COR-L47 (cell line): ENCODE measurements around the gene KRTAP5-5.
"Not testable (repeated sequence)": the region's sequence is repeated elsewhere in the genome, so short reads cannot be mapped to it uniquely, and the experiment has no call there.

Experiments
- DNase-seq: peaks from one replicate; lab custom pipeline; 2025; lab: John Stamatoyannopoulos, UW

Gene KRTAP5-5, protein sequence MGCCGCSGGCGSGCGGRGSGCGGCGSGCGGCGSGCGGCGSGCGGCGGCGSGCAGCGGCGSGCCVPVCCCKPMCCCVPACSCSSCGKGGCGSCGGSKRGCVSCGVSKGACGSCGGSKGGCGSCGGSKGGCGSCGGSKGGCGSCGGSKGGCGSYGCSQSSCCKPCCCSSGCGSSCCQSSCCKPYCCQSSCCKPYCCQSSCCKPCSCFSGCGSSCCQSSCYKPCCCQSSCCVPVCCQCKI

DNA sequence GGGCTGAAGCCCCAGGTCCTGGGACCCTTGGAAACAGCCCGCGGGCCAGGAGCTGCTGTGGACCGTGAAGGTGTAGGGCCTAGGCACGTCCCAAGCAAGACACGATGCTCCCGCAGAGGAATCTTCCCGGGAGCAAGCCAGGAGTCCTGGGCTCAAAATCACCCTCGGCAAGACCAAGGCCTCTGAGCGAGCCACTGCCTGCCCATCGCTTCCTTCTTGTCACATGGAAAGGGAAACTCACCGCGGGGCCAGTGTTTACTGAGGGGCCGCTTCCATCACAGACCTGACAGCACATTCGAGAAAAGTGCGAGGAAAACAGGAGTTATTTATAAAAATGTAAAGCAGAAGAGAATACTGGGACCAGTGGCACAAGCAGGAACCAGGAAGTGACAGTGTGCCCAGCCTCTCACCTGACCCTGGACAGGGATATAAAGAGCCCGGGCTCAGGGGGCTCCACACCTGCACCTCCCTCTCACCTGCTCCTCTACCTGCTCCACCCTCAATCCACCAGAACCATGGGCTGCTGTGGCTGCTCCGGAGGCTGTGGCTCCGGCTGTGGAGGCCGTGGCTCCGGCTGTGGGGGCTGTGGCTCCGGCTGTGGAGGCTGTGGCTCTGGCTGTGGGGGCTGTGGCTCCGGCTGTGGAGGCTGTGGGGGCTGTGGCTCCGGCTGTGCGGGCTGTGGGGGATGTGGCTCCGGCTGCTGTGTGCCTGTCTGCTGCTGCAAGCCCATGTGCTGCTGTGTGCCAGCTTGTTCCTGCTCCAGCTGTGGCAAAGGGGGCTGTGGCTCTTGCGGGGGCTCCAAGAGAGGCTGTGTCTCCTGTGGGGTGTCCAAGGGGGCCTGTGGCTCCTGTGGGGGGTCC is at the start of gene KRTAP5-5:
Gene KRTAP5-5, plus strand, starts transcription at position 450 of the 860 bp plus-strand sequence. Its CDS starts 66 bp downstream, at position 516.
- no peak for DNase-seq

DNA sequence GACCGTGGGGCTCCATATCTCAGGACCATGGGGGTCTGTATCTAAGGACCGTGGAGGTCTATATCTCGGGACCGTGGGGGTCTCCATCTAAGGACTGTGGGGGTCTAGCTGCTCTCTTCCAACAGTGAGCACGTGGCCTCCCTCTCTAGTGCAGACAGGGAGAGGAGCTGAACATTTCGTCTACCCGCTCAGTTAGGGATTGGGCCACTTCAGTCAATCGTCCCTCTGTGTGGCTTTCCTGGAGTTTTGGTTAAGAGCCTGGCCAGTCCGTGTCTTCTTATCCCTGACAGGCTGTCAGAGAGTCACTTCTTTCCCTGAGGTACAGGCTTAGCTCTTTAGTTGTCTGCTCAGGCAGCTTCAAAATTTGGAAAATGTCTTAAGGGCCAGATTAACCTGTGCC is 47.6 kb upstream of the KRTAP5-5 start:
- no peak for DNase-seq

DNA sequence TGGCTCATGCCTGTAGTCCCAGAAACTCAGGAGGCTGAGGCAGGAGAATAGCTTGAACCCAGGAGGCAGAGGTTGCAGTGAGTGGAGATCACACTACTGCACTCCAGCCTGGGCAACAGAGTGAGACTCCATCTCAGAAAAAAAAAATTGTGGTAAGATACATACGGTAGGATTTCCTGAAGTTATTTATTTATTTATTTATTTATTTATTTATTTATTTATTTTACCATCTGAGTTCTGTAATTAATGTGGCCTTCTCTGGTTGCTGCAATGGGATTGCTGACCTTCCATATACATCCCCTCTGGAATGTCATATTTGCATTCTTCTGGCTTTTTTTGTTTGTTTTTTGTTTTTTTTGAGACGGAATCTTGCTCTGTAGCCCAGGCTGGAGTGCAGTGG is 46.7 kb upstream of the KRTAP5-5 start:
- not testable (repeated sequence) for DNase-seq

DNA sequence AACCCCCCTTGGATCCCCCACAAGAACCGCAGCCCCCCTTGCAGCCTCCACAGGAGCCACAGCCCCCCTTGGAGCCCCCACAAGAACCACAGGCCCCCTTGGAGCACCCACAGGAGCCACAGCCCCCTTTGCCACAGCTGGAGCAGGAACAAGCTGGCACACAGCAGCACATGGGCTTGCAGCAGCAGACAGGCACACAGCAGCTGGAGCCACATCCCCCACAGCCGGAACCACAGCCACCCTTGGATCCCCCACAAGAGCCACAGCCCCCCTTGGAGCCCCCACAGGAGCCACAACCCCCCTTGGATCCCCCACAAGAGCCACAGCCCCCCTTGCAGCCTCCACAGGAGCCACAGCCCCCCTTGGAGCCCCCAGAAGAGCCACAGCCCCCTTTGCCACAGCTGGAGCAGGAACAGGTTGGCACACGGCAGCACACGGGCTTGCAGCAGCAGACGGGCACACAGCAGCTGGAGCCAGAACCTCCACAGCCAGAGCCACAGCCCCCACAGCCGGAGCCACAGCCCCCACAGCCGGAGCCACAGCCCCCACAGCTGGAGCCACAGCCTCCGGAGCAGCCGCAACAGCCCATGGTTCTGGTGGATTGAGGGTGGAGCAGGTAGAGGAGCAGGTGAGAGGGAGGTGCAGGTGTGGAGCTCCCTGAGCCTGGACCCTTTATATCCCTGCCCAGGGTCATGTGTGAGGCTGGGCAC is 44.8 kb upstream of the KRTAP5-5 start, which contains the start of gene KRTAP5-1:
Gene KRTAP5-1, minus strand, starts transcription at position 623 of the 710 bp plus-strand sequence. Its CDS starts 34 bp downstream, at position 589.
- DNase-seq = not testable (repeated sequence)

DNA sequence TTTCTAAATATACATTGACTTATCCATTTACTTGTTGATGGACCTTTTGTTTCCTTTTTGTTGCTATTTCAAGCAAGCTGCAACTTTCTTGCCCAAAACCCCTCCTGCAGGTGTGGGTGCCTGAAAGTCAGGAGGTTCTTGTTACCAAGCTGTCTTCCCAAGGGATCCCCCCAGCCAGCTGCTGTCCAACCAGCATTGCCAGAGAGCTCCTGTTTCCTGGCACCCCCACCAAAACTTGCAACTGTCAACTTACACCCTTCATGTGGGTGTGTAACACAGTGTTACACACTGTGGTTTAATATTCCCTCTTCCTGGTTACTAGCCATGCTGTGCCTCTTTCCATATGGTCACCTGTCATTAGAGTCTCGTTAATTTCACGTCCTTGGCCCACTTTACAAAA is 42.9 kb upstream of the KRTAP5-5 start:
- no peak for DNase-seq

DNA sequence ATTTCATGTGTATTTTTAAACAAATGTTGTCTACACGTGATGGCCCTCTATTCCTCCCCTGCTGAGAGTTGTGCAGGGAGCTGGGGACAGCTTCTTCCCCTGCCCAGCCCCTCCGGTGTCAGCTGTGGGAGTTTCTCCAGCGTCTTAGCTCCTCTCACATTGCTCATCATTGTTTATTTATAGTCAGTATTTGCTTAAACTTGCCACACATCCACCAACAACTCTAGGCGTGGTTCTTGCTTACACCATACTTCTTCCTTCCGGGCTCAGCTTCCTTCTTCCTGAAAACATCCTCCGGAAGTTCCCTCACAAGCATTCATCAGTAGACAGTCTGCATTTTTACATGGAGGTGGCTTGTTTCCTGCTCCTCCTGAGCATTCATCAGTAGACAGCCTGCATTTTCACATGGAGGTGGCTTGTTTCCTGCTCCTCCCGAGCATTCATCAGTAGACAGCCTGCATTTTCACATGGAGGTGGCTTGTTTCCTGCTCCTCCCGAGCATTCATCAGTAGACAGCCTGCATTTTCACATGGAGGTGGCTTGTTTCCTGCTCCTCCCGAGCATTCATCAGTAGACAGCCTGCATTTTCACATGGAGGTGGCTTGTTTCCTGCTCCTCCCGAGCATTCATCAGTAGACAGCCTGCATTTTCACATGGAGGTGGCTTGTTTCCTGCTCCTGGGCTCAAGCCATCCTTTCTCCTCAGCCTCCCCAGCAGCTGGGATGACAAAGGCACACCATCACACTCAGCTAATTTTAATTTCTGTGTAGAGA is 40.2 kb upstream of the KRTAP5-5 start:
- DNase-seq = not testable (repeated sequence)

DNA sequence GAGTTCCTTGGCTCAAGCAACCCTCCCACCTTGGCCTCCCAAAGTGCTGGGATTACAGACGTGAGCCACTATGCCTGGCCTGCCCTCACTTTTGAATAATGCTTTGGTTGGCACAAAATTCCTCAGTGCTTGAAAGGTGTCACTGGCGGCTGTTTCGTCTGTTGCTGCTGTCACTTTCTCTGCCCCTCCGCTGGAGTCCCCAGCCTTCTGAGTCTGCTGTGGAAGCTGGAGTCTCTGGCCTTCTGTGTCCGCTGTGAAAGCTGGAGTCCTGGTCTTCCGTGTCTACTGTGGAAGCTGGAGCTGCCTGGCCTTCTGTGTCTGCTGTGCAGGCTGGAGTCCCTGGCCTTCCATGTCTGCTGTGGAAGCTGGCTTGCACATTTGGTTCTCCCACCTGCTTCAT is 39.6 kb upstream of the KRTAP5-5 start:
- no peak for DNase-seq

DNA sequence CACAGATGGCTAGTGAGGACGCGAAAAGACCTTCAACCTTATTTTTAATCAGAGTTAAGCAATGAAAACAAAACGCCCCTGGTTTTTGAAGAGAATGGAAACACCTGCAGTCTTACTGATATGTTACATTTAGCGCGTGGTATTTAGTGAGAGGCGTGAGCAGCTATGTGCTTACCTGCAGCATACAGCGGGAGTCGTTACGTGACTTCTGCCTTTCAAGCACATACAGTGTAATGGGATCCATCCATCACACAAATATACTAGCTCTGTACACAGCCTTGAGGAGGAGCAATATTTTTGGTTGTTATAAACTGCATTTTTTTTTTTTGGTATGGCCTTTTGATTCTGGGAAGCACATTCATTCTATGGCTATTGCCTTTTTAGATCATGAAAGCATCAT is 36.9 kb upstream of the KRTAP5-5 start:
- DNase-seq = no peak

DNA sequence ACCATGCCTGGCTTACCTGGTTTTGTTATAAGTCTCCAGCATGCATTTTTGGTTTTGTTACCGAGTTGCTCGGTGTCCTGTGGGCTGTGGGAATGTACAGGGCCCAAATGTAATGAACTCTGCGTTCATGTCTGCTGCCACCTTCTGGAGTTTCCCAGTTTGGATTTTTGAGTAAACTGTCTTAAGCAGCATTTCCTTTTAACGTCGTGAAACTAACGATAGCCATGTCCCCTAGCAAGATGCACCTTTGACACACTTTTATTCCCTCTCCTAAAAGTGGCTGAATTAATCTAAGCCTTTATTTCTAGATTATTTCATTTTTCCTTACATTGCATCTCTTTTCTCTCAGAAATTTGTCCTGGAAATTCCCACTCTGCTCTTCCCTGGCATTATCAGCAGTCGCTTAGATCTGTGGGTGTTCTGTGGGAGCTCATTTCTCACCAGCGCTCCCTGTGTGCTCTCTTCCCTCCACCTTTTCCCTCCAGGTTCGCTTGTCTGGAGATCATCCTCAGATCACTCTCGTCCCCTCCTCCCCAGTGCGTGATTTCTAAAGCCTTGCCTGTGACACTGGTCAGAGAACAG is 33.5 kb upstream of the KRTAP5-5 start:
- not testable (repeated sequence) for DNase-seq

DNA sequence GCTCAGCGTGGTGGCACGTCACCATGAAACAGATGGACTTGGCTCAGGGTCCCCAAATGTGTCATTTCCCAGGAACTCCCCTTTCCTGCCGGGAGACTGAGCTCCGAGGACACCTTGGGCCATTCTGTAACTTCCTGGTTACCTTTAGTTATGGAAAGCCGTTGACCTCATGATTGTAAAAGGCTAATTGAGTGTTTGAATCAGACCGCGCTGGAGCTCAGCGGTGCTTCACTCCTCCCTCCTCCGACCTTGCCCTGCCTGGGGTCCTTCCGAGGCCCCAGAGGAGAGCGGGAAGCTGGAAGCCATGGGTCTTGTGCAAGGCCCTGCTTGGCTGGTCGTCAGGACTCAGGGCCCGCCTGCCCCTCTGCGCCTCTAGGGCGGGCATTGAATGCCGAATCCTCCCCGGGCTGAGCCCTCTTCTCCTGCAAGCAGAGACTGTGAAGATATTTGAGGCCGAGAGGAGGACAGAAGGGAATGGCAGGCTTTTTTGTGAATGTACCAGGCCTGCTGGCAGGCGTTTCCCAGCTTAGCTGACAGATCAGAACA is 32.9 kb upstream of the KRTAP5-5 start:
- not testable (repeated sequence) for DNase-seq

DNA sequence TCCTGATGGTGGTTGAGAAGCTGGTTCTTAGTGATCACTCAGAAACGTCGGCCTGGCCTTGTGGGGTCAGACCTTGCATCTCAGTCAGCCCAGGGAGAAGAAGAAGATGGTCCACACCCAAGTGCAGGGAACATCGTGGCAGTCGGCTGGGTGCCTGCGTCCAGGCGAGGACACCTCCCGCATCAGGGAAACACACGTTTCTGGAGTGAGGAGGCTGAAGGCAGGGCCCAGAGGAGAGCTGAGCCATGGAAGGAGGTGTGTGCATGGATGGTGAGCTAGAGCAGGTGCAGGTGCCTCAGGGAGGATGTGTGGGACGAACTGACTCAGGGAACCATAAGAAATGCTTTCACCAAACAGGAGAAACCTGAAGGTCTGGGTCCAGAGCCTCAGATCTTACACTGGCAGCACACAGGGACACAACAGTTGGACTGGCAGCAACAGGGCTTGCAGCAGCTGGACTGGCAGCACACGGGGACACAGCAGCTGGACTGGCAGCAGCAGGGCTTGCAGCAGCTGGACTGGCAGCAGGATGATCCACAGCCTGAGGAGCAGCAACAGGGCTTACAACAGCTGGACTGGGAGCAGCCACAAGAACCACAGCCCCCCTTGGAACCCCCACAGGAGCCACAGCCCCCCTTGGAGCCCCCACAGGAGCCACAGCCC is 32.1 kb upstream of the KRTAP5-5 start:
- no peak for DNase-seq

DNA sequence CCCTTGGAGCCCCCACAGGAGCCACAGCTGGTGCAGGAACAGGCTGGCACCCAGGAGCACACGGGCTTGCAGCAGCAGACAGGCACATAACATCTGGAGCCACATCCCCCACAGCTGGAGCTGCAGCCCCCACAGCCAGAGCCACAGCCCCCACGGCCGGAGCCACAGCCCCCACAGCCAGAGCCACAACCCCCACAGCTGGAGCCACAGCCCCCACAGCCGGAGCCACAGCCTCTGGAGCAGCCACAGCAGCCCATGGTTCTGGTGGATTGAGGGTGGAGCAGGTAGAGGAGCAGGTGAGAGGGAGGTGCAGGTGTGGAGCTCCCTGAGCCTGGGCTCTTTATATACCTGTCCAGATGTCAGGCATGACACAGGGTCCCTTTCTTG is 31.6 kb upstream of the KRTAP5-5 start, which contains the start of gene KRTAP5-2:
Gene KRTAP5-2, minus strand, starts transcription at position 301 of the 387 bp plus-strand sequence. Its CDS starts 44 bp downstream, at position 257.
- DNase-seq = no peak

DNA sequence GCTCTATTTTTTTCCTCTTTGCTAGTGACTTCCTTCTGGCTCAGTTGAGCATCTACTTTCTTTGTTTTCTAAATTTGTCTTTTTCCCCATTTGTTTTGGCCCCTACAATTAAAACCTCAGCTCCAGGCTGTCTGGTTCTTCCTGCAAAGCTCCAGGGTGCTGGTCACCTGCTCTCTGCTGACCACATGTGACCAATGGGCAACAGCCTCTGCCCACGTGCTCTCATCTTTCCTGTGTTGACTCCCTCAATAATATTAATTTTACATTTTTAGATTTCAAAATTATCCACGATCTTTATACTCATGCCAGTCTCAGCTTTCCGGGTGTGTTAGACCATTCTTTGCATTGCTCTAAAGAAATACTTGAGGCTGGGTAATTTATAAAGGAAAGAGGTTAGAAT is 31.2 kb upstream of the KRTAP5-5 start:
- not testable (repeated sequence) for DNase-seq

DNA sequence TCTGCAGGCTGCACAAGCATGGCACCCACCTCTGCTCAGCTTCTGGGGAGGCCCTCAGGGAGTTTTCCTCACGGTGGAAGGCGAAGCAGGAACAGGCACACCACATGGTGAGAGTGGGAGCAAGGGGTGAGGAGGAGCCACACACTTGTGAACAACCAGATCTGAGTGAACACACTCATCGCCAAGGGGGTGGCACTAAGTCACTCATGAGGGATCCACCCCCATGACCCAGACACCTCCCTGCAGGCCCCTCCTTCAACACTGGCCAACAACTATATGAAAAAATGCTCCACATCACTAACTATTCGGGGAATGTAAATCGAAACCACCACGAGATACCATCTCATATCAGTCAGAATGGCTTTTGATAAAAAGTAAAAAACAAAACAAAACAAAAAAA is 30.8 kb upstream of the KRTAP5-5 start:
- DNase-seq = no peak

DNA sequence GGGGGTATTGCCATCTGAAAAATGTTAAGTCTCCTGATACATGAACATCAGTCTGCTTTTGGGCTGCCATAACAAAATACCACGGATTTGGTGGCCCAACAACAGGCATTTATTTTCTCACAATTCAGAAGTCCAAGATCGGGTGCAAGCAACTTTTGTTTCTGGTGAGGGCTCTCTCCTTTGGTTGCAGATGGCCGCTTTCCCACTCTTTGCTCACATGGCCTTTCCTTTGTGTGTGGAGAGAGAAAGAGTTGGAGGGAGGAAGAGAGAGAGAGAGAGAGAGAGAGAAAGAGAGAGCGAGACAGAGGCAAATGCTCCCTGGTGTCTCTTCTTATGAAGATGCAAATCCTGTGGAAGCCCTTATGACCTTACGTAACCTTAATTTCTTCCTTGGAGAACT is 28.9 kb upstream of the KRTAP5-5 start:
- no peak for DNase-seq

DNA sequence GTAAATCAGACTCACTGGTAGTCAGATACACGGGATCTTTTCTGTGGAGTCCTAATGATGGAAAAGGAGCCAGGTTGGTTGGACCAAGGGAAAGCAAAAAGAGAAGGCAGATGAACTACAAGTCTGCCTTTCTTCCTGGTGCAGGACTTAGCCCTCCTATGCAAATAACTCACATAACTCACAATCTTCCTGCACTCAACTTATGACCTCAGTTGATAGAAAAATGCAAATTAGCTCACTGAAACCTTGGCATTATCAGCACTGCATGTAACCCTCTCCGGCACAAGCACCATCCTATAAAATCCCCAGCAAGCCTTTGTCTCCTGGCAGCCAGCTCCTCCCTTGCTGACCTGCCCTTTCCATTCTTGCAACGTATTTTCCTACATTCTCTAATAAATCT is 27.9 kb upstream of the KRTAP5-5 start:
- not testable (repeated sequence) for DNase-seq

DNA sequence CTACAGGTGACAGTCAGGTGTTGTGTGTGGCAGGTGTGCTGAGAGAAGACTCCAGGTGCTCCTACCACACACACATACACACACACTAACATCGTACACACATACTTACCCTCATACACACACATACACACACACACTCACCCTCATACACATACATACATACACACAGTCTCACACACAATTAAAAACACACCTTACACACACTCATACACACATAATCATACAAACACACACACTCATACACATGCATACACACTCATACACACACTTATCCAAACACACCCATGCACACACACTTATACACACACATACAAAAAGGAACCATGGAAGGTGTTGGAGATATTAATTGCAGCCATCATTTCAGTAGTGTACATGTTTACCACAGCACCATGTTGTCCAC is 25.9 kb upstream of the KRTAP5-5 start:
- DNase-seq = no peak

DNA sequence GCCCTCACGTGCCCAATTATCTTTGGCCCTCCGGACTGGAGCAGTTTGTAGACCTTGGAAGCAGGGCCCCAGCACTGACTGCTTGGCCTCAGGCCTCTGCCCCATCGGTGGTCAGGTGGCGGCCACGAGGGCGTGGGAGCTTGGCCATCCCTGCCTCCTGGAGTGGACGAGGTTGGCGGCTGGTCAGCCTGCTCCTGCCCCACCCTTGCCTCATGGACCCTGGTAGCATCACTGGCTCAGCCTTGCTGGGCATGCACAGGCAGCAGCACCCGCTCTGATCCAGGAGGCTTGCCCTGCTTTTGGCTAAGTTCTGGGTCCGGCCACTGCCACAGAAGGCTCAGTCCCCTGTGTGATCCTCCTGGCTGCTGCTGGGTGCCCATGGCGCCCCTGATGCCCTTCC is 25.4 kb upstream of the KRTAP5-5 start:
- no peak for DNase-seq

DNA sequence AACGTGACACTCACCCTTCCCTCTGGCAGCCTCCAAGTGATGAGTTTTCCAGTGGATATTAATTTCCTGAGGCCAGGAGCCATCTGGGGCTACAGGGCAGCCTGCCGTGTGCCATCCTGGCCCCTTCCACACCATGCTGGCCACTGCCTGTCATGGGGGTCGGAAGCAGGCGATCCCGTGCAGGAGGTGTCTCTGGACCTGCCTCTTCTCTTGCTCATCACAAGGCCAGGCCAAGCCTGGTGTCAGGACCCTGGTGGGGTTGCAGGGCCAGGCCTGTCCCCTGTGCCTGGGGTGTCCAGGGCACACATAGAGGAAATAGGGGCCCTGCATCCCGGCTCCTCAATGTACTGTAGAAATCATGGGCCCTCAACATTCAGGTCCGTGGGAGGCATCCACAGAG is 24.9 kb upstream of the KRTAP5-5 start:
- DNase-seq = no peak

DNA sequence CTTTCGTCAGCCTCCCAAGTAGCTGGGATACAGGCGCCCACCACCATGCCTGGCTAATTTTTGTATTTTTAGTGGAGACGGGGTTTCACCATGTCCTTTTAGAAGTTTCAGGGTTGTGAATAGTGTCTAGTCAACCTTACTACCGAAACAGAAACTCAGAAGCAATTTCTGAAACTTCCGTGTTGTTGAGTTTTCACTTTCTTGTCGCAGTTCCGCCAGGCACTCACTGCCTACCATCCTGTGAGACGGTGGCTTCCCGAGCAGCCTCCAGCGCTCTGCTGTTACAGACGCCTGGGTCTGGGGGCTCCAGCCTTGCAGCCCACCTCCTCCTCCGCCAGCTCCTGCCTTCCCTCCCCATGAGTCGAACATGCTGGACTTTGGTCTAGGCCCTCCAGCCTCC is 23.7 kb upstream of the KRTAP5-5 start:
- DNase-seq = not testable (repeated sequence)
